ENCODE measurements around the gene VDAC1.
"Not testable (repeated sequence)": the region's sequence is repeated elsewhere in the genome, so short reads cannot be mapped to it uniquely, and the experiment has no call there.

Gene VDAC1

DNA sequence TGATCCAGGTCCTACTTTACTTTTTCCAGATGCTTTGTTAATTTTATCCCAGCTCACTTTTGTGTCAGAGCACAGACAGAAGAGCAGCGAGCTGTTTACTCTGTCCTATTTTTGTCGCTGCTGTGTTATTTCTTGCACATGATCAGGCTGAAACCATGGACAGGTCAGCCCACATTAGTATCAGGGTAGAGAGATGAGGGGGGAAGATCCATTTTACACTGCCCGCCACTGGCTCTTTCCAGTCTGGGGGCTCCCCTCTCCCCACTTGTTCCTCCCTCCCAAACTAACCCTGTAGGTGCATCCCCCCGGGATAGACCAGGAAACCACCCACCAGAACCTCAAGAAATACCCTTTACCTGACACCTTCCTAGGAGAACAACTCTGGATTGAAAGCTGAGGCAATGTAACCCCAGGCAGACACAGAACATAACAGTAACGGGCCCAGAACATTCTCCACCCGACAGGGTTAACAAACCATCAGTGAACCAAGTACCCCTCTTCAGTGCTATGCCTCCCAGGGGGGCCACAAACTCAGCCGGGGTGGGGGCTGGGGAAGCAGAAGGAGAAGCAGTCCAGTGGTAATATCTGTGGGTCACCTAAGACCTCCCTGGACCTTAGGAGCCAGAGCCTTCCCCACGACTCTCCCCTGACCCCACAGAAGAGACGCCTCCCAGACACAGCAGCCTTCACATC is 10.3 kb downstream of the VDAC1 start:
- DNase-seq: no peak

DNA sequence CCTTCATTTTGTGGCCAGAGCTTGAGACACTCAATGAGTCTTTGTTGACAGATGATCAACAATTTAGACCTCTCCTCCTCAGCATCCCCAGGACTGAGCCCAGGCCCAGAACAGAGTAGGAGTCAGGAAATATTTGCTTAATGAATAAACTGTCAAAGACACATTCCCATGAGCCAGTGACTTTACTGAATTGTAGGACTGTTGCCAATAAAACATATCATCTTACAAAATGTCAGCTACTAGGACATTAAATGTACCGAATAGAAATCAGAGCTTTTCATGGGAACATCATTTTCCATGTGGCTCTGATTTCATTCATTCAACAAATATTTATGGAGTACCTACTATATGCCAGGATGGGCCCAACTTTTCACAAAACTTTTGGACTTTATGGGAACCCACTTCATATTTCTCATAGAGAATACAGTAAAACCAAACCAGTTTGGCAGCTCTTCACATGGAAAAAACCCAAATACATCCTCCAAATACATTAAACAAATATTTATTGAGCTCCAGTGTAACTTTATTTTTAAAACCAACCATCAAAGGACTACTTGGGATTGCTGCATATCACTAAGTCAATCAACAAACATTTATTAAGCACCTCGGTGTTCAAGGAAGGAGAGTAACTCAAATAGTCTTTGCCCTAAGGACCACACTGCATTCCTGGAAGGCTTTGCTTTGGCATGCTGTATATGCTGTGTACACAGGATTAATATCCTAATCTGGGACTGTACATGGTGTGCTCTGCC is 11.4 kb downstream of the VDAC1 start:
- no peak for DNase-seq

DNA sequence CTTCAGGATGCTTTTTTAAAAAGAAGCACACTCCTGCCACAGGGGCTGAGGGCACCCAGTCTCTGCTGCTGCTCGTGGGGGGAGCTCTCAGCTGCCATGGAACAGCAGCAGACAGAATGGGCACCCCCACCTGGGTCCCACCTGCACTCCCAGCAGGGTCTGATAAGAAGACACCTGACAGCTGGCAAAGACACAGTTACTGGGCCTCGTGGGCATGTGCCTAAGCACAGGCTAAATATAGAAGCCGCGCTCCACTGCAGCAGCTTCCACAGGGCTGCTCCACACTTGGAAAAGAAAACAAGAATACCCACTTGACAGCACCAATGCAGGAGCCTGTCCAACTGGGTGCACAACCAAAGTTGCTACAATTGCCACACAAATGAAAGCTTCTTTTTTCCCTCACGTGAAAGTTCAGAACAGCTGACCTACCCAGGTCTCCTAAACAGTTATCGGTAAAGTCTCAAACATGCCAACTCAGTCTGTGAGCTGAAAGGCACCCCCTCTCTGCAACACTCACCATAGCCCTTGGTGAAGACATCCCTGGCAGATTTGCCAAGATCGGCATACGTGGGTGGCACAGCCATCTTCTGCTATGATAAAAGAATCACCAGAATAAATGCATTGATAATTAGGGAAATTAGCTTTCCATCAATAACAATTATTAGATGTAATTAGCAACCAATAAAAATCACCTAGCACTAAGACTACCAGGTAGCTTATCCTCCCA is 12.2 kb downstream of the VDAC1 start:
- no peak for DNase-seq

DNA sequence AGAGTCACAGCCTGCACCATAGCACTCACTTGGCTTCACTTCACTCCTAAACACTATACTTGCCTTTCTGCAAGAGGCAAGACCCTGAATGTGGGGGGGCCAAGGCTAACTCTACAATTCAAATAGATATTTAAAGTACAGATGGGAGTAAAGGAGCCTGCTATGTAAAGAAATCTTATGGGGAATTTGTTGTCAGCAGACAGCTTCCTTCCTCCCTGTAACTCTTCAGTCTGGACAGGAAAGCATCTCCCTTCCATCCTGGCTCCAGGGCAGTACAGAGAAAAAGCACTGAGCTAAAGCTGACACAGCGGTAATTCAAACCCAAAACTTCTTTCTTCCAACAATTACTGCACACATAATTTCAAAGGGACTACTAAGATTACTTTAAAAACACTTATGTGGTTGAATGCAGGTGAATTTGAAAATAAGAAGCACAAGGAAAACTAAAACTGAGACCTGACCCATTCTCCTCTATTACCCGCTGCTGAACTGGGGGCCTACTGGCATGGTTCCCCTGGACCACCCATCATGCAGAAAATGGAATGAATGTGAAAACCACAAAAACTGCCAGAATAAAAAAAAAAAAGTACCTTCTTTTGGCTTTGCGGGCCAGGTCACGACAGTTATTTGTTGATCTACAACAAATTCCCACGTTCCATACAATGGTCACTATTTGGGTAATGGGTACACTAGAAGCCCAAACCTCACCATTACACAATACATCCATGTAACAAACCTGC is 13.4 kb downstream of the VDAC1 start:
- no peak for DNase-seq

DNA sequence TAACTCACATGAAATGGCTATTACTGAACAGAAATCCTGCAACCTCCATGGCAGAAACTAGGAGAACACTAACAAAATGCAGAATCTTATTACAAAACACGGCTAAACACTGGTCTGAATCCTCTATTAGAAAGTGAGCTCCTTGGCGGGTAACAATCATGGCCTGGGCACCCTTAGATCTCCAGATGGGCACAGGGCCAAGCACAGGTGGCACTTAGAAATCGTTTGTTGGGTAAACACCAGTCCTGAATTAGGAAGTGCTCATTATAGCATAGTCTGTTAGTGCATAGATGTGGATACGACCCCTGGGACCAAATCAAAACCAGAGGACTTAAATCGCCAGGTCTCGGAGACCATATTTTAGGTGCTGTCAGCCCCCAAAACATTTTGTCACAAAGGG is 14.4 kb downstream of the VDAC1 start:
- no peak for DNase-seq

DNA sequence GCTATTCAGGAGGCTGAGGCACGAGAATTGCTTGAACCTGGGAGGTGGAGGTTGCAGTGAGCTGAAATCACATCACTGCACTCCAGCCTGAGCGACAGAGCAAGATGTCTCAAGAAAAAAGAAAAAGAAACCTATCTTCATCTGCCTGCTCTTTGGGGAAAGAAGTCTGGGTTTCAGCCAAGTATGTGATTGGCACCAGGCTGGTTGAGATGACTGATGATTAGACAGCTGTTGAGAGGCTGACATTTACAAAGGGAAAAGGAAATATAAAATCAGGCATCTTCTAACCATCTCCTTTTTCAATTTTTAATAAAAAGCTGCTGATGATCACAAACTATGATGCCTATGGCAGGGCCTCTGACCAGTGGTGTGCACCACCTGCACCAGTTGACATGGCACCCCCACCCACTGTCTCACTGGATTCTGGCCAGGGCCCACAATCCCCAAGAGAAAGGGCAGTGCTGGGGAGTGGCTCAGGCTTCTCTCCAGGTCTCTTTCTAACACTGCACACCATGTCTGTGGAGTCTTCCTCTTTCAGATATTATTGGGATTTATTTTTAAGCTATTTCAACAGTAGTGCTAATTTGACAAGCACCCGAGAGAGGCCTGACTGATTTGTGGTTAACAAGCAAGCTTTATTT is 19.1 kb downstream of the VDAC1 start:
- no peak for DNase-seq

DNA sequence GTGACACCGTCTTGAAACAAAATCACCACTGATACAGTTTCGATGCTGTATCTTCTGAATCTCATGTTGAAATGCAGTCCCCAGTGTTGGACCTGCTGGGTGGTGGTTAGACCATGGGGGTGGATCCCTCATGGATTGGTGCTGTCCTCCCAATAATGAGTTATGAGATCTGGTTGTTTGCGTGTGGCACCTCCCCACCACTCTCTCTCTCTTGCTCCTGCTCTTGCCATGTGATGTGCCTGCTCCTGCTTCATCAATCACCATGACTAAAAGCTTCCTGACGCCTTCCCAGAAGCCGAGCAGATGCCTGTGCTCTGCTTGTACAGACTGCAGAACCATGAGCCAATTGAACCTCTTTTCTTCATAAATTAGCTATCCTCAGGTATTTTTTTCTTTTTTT is 21.1 kb downstream of the VDAC1 start:
- no peak for DNase-seq

DNA sequence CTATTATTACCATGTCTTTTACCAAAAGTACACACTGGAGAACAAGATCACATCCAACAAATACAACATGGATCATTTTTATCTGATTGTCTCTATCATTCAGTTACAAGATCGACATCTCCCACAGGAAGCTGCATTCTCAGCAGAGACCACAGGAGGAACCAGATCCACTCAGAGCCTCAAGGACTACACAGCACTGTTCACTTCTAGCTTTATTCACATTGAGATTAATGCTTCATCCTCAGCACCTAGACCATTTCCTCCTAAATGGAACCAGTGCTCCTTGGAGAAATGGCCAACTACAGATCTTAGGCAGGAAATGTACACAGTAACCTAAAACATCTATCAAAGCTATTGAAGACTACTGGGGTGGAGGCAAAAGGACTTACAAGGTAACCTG is 23.1 kb downstream of the VDAC1 start:
- DNase-seq: no peak

DNA sequence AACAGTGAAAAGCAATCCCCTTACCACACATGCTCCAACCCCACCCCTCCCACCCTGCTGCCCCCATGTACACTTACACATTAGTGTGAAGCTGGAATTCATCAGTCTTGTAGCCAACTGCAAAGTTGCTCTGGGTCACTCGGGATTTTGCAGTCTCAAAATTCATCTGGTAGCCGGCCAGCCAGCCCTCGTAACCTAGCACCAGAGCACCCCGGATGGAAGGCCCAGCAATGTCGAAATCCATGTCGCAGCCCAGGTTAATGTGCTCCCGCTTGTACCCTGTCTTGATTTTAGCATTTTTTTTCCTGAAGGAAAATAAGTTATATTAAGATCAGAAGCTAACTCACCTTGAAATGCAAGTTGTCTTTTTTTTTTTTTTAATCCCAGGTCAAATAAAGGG is 24.1 kb downstream of the VDAC1 start:
- DNase-seq: no peak

DNA sequence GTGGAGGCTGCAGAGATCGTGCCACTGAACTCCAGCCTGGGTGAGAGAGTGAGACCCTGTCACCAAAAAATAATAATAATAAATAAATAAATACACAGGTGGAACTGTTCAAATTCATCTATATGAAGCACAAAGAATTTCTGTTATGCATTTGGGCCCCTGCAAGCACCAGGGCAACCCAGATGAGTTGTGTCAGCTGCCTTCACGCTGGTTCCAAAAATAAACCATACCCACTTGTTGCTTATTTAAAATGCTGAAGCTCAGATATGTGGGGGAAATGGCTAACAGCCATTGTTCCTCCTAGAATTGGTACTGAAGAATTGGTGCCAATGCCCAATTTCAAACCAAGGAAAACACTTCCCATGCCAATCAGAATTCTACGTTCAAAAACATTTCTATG is 25.8 kb downstream of the VDAC1 start:
- DNase-seq: no peak

DNA sequence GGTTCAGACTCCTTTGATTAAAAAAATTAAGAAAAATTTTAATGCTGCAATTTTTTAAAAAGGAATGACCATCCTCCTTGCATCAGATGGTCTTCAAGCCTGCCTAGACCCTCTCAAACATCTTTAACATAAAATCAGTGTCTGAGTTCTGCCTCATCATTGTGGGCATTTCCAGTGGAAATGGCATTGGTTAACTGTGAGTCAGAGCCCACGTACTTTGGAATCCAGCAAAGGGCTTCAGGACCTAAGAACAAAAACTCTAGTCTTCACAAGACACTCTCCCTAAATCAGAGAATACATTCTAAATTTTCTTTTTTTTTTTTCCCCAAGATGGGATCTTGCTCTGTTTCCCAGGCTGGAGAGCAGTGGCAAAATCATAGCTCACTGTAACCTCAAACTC is 26.9 kb downstream of the VDAC1 start:
- DNase-seq: no peak

DNA sequence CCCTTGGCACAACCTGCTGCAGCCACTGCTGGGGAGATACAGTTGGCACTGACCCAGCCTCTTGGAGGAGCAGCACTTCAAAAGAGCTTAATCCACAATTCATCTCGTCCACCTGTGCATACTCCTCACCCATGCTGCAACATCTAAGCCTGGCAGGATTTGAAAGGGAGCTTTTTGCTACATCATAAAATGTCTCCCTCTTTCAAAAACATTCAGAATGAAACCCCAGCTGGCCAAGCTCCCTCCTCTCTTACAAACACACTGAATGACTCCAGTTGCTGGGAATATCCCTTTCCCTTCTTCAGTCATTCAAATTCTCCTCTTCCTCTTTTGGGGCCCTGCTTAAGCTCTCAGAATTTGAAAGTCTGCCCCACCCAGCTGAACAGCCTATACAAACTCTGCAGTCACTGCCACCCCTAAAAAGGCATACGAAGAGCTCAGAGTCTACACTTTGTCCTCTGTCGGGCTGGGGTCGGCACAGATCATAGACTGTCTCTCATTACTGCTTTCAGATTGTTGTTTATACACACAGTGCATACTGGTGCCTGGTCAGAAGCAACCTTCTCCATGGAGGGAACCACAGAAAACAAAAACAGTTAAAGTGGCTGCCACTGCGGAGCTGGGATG is 27.5 kb downstream of the VDAC1 start:
- no peak for DNase-seq

DNA sequence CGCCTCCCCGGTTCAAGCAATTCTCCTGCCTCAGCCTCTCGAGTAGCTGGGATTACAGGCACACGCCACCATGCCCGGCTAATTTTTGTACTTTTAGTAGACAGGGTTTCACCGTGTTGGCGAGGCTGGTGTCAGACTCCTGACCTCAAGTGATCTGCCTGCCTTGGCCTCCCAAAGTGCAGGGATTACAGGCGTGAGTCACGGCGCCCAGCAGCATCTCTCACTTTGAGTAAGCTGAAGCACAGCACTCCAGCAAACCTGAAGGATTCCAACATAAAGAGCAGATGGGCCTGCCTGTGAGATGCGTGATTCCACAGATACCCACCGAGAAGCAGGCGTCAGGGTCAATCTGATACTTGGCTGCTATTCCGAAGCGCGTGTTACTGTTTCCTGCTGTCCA is 29.2 kb downstream of the VDAC1 start:
- DNase-seq: not testable (repeated sequence)

DNA sequence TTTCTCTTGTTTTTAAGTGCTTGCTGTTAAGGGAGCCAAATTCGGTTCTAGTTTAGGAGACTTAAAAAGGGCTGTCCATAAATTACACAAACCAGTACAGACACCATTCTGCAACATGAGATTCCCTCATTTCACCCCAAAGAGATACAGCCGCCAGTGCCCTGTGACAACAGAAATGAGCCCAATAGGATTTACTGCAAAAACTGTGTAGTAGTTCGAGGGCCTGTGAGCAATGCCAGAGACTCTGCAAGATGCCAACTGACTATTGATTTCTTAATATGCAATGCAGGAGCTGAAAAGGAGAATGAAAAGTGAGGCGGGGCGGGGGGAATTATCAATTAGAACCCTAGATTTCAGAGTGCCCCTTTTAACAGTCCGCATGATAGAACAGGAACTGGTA is 30.6 kb downstream of the VDAC1 start:
- no peak for DNase-seq

DNA sequence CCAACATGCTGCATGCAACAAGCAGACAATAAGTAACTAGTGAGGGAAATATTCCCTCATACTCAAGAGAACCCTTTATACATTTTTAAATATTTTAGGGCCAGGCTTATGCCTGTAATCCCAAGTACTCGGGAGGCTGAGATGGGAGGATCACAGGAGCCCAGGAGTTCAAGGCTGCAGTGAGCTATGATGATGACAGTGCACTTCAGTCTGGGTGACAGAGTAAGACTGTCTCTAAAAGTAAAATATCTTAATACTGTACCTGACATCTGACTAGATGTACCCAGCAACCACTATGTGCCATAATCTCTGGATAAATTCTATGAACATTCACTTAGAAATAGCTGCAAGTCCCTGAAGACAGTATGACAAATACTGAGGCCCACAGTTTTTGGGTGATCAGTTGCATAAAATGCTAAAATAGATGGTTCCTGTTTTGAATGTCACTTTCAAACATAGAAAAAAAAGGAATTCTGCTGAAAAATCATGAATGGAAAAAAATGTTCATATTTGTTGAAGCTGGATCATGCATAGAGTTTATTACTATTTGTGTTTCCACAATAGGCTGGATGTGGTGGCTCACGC is 34.4 kb downstream of the VDAC1 start:
- DNase-seq: no peak

DNA sequence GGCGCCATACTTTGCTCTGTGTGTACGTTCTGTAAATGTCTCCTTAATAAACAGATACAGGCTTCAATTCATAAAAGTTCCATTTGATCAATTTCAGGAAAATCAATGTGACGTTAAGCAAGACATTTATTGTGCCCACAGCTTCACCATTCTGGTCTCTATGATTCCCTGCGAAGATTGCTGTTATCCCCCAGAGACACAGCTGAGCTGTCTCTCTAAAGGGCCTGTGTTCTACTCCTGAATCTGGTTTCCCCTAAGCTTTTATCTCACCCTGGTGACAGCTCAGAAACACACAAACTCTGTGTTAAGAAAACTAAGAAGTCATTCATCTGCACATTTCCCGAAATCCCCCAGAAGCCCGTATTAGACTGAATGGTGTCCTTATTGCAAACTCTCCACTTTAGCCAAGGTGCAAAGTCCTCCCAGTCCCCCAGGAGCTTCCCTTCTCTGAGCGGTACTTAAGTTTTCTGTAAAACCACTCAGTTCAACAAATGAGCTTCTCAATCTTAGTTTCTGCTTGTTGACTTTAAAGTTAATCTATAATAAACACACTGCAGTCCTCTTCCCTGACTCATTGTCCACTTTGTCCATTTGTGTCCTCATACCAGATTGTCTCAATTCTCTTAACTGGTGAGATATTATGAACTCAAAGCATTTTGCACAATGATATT is 35.0 kb downstream of the VDAC1 start:
- DNase-seq: no peak

DNA sequence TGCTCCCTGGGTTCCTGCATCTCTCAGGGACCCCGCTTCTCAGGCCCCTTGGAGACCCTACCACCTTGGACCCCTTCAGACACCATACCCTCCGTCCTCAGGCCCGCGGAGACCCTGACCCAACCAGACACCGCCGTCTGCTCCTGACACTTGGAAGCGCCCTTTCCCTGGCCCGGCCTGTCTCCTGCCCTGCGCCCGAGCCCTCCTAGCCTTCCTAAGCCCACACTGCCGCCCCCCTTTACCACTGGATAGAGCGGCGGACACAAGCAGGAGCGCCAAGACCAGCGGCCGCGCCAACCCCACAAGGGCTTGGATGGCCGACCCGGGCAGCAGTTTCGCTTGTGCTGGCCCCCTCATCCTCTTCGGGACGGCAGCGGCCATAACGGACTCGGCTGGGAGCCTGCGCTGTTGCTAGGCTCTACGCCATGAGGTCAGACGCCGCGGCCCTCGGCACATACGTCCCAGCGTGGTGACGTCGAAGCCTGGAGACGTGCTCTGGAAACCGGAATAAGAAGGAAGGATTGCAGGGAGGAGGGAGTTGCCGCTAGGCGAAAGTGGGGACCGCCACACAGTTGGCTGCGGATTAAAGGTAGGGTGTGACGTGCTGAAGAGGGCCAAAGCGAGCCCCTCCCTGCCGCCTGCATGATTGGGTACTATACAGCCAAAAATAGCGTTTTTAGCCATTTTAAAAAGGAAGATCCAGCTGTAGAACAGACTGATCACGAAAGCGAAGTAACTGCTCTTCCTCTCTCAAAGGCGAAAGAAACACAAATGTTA is 36.4 kb downstream of the VDAC1 start, which contains the start of gene C5orf15:
TSS of gene C5orf15 (minus strand) at position 422 of the 777 bp plus-strand sequence. CDS start at position 381, 41 bp downstream.
- DNase-seq: peak; percentile 98

DNA sequence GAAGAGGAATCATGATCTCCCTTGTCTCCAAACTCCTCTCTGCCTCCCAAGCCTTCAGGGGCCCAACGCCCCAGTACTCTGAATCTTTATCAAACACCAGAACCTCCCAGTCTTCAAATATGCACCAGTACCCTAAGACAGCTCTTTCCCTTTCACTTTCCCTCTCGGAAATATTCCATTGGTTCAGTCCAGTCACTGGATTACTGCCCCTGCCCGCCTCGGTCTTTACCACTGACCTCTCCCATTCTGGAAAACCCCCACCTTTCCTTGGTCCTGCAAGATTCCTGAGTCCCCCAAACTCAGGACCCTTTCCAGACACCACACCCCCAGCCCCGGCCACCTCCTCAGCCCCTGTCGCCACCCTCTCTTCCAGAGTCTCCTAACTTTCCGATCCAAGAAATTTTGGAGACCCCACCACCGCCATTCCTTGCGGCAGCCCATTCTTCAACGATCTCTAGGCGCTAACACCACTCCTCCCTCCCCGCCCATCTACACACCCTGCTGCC is 37.0 kb downstream of the VDAC1 start:
- DNase-seq: no peak

DNA sequence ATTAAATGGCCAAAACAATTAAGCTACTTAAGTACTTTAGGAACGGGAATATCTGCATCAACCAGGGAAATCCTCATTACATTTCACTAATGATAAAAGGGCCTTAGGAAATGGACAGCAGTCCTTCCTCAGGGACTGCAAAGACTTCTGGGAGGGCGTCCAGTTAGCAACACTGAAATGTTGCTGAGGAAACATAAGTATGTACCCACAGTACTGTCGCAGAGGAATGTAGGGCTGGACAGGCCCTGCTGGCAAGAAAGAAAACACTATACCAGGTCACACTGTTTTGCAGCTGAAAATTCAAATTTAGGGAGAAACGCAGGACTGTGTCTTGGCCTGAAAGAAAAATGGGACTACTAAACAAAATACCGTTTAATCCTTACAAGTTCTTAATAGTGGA is 37.7 kb downstream of the VDAC1 start:
- no peak for DNase-seq

DNA sequence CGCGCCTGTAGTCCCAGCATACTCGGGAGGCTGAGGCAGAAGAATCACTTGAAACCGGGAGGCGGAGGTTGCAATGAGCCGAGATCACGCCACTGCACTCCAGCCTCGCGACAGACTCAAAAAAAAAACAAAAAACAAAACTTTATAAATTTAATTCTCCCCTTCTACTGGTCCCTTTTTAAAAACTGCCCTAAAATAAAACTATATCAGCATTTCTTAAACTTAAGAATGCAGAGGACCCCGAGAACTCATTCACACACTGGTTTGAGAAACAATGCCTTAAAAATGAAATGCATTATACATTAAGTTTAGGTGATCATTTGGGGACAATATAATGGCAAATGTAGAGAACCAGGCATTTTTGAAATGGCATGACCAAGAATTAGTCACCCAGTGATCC is 38.7 kb downstream of the VDAC1 start:
- no peak for DNase-seq
